ENCODE data around the gene MRI1.
"Not testable (repeated sequence)": the region's sequence is repeated elsewhere in the genome, so short reads cannot be mapped to it uniquely, and the experiment has no call there.

MRI1 gene

DNA sequence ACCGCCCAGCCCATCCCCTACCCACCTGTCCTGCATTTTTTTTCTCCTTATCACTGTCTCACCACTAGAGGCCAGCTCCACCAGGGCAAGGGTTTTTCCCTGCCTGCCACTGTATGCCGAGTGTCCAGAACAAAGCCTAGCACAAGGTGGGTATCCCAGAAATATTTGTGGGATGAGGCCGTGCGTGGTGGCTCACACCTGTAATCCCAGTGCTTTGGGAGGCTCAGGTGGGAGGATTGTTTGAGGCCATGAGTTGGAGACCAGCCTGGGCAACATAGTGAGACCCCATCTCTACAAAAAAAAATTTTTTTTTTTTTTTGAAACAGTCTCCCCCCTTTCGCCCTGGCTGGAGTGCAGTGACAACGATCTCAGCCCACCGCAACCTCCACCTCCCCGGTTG, 2.9 kb upstream of the MRI1 start:
- no peak for DNase-seq (ENCODE audit: low read depth in 2 of 2)

DNA sequence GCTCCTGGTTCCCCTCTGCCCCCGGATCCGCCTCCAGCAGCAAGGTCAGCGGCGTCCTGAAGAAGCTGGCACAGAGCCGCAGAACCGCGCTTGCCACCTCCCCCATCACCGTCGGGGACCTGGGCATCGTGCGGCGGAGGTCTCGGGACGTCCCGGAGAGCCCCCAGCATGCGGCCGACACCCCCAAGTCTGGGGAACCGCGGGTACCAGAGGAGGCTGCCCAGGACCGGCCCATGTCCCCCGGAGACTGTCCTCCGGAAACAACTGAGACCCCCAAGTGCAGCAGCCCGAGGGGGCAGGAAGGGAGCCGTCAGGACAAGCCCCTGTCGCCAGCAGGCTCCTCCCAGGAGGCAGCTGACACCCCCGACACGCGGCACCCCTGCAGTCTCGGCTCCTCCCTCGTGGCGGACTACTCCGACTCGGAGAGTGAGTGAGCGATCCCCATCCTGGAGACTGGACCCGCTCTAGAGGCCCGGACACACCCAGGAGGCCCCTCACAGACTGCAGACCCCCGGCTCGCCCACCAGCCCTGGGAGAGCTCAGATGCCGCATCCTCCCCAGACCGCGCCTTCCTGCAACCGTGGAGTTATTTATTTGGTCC, 1.6 kb upstream of the MRI1 start:
- DNase-seq (ENCODE audit: low read depth in 2 of 2): no peak

DNA sequence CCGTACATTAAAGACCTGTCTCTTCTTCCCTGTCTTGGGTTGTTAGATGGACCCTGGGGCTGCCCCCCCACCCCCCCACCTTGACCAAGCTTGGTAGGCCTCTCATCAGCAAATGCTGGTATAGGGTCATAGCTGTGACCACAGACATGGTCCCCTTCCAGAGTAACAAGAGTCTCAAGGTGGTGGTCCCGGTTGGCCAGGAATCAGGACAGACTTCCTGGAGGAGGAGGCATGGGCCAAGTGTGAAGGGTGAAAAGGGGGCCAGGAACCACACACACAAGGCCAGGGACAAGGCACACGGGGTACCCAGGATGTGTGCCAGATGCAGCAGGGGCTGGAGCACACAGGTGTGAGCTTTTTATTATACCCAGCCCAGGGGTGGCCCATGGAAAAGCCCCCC, 1.1 kb upstream of the MRI1 start:
- DNase-seq (ENCODE audit: low read depth in 2 of 2): no peak

GRCh38 chr19:13764821-13765394, 586 bp downstream of the MRI1 start:
- DNase-seq (ENCODE audit: low read depth in 2 of 2): peak; percentile 21 to 39

GRCh38 chr19:13765395-13766094, 1.2 kb downstream of the MRI1 start:
- no peak for DNase-seq (ENCODE audit: low read depth in 2 of 2)

GRCh38 chr19:13766095-13766481, 1.8 kb downstream of the MRI1 start:
- DNase-seq (ENCODE audit: low read depth in 2 of 2): no peak

DNA sequence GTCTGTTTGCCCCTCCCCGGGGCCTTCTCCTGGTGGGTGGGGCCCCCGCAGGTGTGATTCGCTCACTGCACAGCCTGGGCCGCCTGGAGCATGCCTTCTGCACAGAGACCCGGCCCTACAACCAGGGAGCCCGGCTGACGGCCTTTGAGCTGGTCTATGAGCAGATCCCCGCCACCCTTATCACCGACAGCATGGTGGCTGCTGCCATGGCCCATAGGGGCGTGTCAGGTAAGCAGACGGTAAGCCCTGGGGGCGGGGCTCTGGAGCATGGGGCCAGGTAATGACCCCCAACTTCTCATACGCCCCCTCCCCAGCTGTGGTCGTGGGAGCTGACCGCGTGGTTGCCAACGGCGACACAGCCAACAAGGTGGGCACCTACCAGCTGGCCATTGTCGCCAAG, 4.2 kb downstream of the MRI1 start:
- no peak for DNase-seq (ENCODE audit: low read depth in 2 of 2)

GRCh38 chr19:13770013-13770635, 5.8 kb downstream of the MRI1 start:
- DNase-seq (ENCODE audit: low read depth in 2 of 2): no peak

DNA sequence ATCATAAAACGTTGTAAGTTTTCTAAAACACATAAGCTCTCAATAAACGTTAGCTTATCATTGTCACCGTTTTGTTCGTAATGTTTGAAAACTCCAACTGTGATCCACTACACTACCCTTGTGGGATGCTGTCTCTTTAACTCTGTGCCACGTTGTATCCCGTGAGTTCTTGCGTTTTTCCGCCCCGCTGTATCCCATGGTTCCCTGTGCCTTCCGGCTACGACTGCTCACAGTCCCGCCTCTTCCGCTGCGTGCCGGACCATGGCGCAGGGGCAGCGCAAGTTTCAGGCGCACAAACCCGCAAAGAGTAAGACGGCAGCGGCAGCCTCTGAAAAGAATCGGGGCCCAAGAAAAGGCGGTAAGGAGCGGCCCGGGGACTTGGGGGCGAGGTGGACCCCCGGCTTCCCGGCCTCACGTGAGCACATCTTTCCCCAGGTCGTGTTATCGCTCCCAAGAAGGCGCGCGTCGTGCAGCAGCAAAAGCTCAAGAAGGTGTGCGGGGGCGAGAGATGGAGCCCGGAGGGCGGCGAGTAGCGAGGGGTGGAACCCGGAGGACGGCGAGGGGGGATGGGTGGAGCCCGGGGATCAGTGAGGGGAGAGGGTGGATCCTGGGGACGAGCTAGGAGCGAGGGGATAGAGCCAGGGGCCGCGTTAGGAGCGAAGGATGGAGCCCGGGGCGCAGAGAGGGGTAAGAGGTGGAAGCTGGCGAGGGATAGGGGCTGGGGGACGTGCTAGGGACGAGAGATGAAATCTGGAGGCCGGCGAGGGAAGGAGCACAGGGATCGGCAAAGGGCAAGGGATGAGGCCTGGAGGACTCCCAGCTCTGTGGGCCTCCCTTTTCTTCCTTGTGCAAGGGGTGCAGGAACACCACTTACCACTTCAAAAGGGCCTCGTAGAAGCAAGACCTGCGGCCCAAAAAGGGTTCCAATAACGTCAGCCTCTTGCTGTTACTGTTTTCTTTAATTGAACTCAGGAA, 10.2 kb downstream of the MRI1 start, which contains the start of gene C19orf53:
C19orf53 (plus strand) TSS at position 240 of the 975 bp plus-strand sequence; CDS start at position 262, 22 bp downstream.
- peak; percentile 73 to 85 for DNase-seq (ENCODE audit: low read depth in 2 of 2)

GRCh38 chr19:13778398-13778797, 14.1 kb downstream of the MRI1 start:
- DNase-seq (ENCODE audit: low read depth in 2 of 2): no peak

DNA sequence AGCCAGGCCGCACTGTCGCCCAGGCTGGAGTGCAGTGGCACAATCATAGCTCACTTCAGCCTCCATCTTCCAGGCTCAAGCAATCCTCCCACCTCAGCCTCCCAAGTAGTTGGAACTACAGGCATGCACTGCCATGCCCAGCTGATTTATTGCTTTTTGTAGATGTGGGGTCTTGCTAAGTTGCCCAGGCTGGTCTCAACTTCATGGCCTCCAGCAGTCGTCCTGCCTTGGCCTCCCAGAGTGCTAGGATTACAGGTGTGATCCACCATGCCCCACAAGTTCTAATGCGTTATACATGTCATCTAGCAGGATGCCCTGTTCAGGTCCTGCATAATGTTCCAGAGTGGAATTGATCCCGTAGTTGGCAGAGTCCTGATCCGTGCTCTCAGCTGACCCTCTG, 14.5 kb downstream of the MRI1 start:
- DNase-seq (ENCODE audit: low read depth in 2 of 2): no peak

GRCh38 chr19:13779794-13780193, 15.5 kb downstream of the MRI1 start:
- DNase-seq (ENCODE audit: low read depth in 2 of 2): not testable (repeated sequence)

GRCh38 chr19:13781547-13781946, 17.2 kb downstream of the MRI1 start:
- no peak for DNase-seq (ENCODE audit: low read depth in 2 of 2)

DNA sequence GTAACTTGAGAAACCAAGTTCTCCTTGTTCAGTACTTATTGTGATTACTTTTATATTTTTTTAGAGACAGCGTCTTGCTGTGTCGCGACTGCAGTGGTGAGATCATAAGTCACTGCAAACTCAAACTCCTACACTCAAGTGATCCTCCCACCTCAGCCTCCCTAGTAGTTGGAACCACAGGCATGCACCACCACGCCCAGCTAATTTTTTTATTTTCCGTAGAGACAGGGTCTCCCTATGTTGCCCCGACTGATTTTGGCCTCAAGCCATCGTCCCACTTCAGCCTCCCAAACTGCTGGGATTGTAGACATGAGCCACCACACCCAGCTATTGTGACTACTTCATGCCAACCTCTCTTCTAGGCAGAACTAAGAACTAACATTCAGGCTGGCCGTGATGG, 18.2 kb downstream of the MRI1 start:
- no peak for DNase-seq (ENCODE audit: low read depth in 2 of 2)

DNA sequence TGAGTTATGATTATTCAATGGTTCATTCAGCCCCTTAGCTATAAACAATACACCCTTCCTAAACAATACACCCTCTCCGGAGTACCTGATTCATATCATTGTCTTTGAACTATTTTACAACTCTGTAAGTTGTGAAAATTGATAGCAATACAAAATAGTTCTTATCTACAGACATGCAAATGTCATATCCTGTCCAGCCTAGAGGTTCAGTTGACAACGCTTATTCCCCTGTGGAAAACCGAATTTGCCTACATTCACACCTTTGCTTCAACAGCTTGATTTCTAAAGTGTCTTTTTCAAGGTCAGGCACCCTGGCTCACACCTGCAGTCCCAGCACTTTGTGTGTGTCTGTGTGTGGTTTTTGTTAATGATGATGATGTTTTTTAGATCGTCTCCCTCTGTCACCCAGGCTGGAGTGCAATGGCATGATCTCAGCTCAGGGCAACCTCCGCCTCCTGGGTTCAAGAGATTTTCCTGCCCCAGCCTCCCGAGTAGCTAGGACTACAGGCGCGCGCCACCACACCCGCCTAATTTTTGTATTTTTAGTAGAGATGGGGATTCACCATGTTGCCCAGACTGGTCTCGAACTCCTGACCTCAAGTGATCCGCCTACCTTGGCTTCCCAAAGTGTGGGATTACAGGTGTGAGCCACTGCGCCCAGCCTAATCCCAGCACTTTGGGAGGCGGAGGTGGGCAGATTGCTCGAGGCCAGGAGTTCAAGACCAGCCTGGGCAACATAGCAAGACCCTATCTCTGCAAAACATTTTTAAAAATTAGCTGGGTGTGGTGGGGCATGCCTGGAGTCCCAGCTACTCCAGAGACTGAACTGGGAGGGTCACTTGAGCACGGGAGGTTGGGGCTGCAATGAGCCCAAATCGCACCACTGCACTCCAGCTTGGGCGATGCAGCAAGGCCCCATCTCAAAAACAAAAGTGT, 19.5 kb downstream of the MRI1 start:
- DNase-seq (ENCODE audit: low read depth in 2 of 2): no peak

DNA sequence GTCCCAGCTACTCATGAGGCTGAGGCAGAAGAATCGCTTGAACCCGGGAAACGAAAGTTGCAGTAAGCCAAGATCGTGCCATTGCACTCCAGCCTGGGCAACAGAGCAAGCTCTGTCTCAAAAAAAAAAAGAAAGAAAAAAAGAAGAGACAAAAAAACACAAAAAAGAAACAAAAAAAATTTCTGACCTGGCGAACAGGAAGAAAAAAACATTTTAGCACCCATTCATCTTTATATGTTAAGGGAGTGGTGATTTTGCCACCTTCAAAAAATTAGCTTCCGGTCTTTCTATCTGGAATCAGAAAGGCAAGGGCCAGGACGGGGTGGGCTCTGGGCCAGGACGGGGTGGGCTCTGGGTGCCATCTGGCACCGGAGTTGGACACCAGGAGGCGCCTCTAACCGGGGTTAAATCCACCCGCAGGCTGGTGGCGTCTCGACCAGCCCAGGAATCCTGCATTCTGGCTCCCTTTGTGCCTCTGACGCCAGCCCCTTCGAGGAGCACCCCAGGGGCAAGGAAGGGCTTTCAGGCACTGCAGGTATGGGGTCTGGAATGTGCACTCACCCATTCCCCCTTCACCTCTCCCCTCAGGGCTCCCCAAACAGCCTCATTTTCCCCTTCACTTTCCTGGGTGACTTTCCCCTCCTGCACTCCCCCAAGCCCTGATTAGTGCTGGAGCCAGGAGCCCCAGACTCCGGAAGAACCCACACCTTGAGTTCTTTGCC, 20.6 kb downstream of the MRI1 start:
- DNase-seq (ENCODE audit: low read depth in 2 of 2): peak; percentile 65 to 66

DNA sequence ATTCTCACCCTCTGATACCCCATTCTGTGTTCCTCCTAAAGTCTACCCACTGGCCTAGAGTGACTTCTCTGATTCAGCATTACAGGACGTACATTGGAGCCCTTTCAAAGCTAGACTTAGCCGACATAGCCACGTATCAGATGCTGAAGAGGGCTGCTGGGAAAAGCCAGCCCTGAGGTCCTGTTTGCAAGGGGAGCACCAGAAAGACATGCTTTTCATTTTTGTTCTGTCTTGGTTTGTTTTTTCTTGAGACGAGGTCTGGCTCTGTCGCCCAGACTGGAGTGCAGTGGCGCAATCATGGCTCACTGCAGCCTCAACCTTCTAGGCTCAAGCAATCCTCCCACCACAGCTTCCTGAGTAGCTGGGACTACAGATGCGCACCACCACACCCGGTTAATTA, 24.7 kb downstream of the MRI1 start:
- DNase-seq (ENCODE audit: low read depth in 2 of 2): no peak

DNA sequence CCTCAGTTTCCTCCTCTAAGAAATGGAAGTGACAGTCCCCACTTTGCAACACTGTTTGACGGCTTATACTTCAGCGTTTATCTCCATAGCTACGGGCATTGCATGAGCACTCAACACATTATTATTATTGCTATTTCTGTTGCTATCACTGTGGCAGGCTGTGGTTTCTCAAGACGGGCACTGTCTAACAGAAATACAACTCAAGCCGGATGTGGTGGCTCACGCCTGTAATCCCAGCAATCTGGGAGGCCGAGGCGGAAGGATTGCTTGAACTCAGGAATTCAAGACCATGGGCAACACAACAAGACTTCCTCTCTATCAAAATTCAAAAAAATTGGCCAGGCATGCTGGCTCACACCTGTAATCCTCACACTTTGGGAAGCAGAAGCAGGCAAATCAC, 26.0 kb downstream of the MRI1 start:
- no peak for DNase-seq (ENCODE audit: low read depth in 2 of 2)

DNA sequence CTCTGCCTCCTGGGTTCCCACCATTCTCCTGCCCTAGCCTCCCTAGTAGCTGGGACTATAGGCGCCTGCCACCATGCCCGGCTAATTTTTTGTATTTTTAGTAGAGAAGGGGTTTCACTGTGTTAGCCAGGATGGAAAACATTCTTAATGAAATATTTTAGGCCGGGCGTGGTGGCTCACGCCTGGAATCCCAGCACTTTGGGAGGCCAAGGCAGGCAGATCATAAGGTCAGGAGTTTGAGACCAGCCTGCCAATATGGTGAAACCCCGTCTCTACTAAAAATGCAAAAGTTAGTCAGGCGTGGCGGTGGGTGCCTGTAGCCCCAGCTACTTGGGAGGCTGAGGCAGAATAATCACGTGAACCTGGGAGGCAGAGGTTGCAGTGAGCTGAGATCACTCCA, 29.0 kb downstream of the MRI1 start:
- not testable (repeated sequence) for DNase-seq (ENCODE audit: low read depth in 2 of 2)

DNA sequence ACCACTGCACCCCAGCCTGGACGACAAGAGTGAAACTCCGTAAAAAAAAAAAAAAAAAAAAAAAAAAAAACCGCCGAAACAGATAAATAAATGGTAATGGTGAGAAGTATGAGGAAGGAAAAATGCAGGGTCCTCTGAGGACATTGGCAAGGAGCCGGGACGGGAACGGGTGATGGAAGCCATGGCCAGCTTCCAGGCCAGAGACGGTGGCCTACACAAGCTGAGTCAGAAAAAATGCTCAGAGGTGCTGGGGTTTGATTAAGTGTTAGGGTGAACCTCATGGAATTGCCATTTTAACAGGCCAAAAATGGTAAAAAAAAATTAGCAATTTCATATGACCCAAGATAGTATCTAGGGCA, 30.1 kb downstream of the MRI1 start:
- no peak for DNase-seq (ENCODE audit: low read depth in 2 of 2)
